NCI-H69 (cell line): Measurements from ENCODE around the gene ACACA.

Source experiments
- DNase-seq: peaks from one replicate; lab custom pipeline; 2025; lab: John Stamatoyannopoulos, UW

ACACA gene

GRCh38 chr17:37292429-37293139 lies 114.1 kb downstream of the ACACA start:
- DNase-seq = no peak

- DNase-seq = no peak
Observed at GRCh38 chr17:37291351-37291750, 115.3 kb downstream of the ACACA start.

GRCh38 chr17:37286430-37286829 lies 120.2 kb downstream of the ACACA start:
- DNase-seq = no peak

GRCh38 chr17:37284191-37284590 lies 122.4 kb downstream of the ACACA start:
- DNase-seq = no peak

GRCh38 chr17:37283414-37283961 lies 123.1 kb downstream of the ACACA start:
- DNase-seq = no peak

DNA sequence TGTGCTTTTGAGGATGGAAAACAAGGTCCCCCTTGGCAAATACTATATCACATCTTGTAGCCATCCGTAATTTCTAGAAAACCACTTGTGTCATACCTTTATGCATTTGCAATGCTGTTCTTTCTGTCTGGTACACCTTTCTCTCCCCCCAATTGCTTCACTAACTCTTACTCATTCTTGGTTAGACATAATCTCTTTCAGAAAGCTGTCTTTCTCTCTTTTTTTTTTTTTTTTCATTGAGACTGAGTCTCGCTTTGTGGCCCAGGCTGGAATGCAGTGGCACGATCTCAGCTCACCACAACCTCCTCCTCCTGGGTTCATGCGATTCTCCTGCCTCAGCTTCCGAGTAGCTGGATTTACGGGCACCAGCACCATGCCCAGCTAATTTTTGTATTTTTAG lies 125.8 kb downstream of the ACACA start:
- no peak for DNase-seq

DNA sequence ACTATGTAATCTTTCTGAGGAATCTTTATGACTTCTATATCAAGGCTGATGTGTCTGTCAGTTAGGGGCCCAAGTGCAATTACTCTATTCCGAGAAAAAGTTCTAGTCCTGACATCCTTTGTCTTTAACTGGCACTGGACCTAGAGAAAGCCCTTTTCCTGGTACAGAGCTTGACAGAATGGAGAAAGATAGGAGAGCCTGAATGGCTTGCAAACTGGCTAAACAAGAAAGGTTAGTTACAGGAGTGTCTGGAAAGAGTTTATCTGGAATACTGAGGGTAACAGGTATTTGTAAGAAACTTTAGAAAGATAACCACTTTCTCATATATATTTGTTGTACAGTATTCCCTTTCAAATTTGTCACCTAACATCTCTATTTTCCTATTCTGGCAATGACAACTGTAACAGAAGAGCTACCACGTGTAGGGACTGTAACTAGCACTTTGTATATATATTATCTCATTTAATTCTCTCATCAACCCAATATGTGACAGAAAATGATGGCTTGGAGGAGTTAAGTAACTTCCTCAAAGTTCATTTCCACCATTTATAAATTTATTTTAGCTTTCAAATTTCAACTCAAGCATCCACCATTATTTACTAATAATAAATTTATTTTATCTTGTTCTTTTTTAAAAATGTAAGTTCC lies 128.3 kb downstream of the ACACA start:
- DNase-seq = no peak

GRCh38 chr17:37276475-37276874 lies 130.2 kb downstream of the ACACA start:
- DNase-seq = peak; percentile 68

GRCh38 chr17:37274461-37274860 lies 132.2 kb downstream of the ACACA start:
- no peak for DNase-seq

- peak; percentile 6 for DNase-seq
Observed at GRCh38 chr17:37273409-37274051, 133.1 kb downstream of the ACACA start.

DNA sequence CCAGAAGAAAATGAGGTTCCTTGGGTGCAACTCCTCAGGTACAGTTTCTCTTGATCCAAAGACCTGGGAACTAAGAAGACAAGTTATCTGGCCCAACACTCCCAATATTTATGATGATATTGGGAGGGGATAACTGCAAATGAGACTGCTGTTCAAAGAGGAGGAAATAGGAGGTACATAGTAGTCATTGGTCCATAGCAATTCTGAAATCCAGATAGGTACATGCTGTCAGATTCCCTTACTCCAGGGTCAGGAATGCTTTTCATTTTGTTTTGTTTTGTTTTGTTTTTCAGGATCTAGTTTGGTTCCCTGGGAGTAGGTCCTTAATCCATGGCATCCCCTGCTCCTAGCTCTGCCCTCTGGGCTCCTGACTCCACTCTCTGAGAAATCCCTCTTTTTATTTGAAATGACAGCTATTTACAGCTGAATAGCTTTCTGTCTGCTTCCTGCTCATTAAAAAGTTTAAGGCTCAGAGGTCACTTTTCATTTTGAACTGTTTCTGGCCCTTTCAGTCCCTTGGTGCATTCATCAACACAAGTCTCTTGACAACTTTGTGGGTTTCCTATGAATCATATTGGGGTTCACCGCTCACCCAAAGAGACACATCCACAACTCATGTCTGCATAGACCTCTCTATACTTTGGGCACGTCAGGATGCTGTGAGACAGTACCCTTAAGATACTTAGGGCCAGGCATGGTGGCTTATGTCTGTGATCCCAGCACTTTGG lies 141.0 kb downstream of the ACACA start:
- DNase-seq = no peak

DNA sequence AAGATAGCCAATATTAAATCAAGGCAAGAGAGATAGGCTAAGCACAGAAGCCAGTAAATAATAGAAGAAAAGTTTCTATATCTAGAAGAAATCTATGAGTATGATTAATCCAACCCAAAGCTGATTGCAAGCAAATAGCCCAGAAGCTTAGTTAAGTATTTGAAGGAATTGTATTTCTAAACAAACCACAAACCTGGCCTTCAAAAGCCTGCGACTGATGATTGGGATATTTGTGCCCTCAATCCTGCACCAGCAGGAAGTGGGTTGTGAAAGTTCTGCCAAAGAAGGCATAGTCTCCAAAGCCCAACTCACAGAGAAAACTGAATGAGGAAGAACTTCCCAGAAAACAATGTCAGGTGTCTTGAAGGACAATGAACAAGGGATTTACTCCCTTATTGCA lies 145.3 kb downstream of the ACACA start:
- no peak for DNase-seq

DNA sequence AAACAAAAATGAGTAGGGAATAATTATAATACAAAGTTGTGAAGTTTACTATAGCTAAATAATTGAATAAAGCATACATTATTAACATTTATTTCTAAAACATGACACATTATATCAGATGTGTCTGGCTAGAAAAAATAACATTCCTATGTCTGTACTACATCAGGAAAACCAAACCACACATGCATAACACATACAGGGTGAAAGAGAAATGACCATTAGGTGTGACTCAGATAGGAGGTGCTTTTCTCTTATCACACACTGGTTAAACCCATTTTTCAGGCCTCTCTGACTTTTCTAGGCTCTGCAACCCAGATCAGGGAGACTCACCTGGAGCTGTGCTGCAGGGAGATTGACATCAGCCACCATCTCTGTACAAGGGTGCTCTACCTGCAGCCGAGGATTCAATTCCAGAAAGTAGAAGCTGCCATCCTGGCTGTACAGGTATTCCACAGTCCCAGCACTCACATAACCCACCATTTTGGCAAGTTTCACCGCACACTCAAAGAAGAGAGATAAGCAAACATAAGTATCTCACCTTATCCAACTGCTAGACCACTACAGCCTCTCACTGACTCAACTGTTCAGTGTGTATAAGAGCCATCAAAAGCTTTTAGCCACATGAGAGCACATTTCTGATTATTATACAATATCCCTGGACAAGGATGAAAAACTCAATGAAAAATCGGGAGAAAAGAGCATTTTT lies 147.5 kb downstream of the ACACA start:
- no peak for DNase-seq

GRCh38 chr17:37256627-37257026 lies 150.0 kb downstream of the ACACA start:
- DNase-seq = no peak

- DNase-seq = no peak
Observed at GRCh38 chr17:37255432-37255831, 151.2 kb downstream of the ACACA start.

GRCh38 chr17:37247825-37248224 lies 158.8 kb downstream of the ACACA start:
- DNase-seq = no peak

GRCh38 chr17:37246085-37246484 lies 160.6 kb downstream of the ACACA start:
- DNase-seq = no peak

GRCh38 chr17:37240381-37240780 lies 166.3 kb downstream of the ACACA start:
- DNase-seq = no peak

- peak; percentile 28 for DNase-seq
Observed at GRCh38 chr17:37239690-37240334, 166.8 kb downstream of the ACACA start.

DNA sequence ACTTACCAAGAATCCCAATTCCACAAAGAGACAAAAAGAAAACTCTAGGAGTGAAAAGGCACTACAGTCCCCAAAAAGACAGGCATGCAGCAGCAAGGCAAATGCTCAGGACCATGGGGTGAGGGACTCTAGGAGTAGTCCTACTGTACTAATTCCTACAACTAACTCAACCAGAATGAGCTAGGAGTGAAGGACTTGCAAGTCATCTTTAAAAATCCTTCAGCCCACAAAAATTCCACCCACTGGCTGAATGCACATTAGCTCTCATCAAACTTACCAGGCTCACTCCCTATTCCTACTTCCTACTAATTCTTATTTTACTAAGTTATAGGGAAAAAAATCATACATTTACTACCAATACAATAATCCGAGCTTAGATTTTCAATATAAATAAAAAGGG lies 172.5 kb downstream of the ACACA start:
- DNase-seq = no peak

DNA sequence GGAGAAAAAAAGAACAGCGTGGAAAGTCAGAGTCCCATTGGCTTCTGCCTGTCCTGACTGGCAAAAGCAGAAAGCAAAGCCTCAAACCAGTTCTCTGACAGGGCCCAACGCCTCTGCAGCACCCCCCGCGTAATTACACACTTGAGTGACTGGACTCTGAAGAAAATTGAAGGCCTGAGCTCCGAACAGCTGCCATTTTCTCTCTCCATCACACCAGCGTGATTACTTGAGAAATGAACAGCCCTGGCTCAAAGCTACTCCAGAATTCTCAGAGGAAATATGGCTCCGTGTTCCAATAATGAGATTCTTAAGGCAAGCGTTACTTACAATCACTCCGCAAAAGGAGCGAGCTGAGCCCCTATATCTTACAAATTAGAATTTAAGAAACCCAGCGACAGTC lies 173.6 kb downstream of the ACACA start:
- DNase-seq = no peak
